Coronary artery (tissue), 2 donors: ENCODE data around the gene NLE1.

Source experiments
- DNase-seq: peaks from one replicate; pipeline ENCODE4 v3.0.0-alpha.2; 2017; ENCODE audit warnings: low spot score
- H3K27ac ChIP-seq, 2 donors: fragments of 200-600 bp; sonication (generic); one replicate each; pipeline ENCODE4 v1.5.1; 2016 to 2019
- H3K4me3 ChIP-seq: fragments of 200-600 bp; sonication (generic); 2 replicates; pipeline ENCODE4 v1.5.1; 2016; ENCODE audit warnings: mild to moderate bottlenecking, moderate library complexity
- TF ChIP-seq, protein P1 (sequence below): fragments of 200-600 bp; sonication (generic); IDR thresholded peaks from one replicate; pipeline ENCODE4 v1.5.1; 2019; ENCODE audit warnings: antibody characterized with exemption

NLE1 gene

GRCh38 chr17:35170968-35171771 is 29.1 kb upstream of the NLE1 start:
- no peak overlapping the region for H3K4me3 ChIP-seq
- H3K27ac ChIP-seq, result no peak overlapping the region
- no peak for DNase-seq
- TF ChIP-seq, protein P1, sequence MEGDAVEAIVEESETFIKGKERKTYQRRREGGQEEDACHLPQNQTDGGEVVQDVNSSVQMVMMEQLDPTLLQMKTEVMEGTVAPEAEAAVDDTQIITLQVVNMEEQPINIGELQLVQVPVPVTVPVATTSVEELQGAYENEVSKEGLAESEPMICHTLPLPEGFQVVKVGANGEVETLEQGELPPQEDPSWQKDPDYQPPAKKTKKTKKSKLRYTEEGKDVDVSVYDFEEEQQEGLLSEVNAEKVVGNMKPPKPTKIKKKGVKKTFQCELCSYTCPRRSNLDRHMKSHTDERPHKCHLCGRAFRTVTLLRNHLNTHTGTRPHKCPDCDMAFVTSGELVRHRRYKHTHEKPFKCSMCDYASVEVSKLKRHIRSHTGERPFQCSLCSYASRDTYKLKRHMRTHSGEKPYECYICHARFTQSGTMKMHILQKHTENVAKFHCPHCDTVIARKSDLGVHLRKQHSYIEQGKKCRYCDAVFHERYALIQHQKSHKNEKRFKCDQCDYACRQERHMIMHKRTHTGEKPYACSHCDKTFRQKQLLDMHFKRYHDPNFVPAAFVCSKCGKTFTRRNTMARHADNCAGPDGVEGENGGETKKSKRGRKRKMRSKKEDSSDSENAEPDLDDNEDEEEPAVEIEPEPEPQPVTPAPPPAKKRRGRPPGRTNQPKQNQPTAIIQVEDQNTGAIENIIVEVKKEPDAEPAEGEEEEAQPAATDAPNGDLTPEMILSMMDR, result no peak

GRCh38 chr17:35169835-35170363 is 27.8 kb upstream of the NLE1 start:
- H3K4me3 ChIP-seq, result no peak overlapping the region
- TF ChIP-seq, protein P1, result no peak
- DNase-seq, result no peak
- H3K27ac ChIP-seq, result no peak overlapping the region

DNA sequence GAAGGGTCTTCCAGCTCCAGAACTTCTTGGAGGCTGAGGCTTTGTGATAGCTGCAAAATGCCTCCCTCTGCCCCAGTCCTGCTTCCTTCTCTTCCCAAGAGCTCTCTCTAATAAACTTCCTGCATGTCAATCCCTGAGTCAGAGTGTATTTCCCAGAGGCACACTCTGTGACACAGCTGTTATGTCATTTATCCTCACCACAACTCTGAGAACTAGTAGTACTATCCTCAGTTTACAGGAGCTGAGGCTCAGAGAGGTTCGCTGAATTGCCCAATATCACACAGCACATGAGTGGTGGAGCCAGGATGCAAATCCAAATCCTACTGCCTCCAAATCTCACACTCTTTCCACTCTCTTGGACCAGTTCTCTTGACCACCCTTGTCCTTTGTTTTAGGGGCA is 25.6 kb upstream of the NLE1 start:
- TF ChIP-seq, protein P1, result no peak
- no peak overlapping the region for H3K27ac ChIP-seq
- no peak for DNase-seq

GRCh38 chr17:35167046-35167445 is 24.9 kb upstream of the NLE1 start:
- TF ChIP-seq, protein P1, result no peak
- DNase-seq, result no peak
- no peak overlapping the region for H3K4me3 ChIP-seq
- H3K27ac ChIP-seq, result no peak overlapping the region

More for the DNA sequence above, 25.6 kb upstream of the NLE1 start:
- H3K4me3 ChIP-seq, result no peak overlapping the region

GRCh38 chr17:35166526-35166925 is 24.4 kb upstream of the NLE1 start:
- TF ChIP-seq, protein P1, result no peak
- Histone ChIP-seq H3K4me3 (no peak overlapping the region), H3K27ac (no peak overlapping the region)
- DNase-seq, result no peak

- Histone ChIP-seq H3K4me3 (no peak overlapping the region), H3K27ac (no peak overlapping the region)
- no peak for DNase-seq
- TF ChIP-seq, protein P1, result no peak
Measured at GRCh38 chr17:35164716-35165115, 22.6 kb upstream of the NLE1 start.

- no peak overlapping the region for H3K4me3 ChIP-seq
- DNase-seq, result no peak
- no peak overlapping the region for H3K27ac ChIP-seq
- TF ChIP-seq, protein P1, result no peak
Measured at GRCh38 chr17:35163886-35164285, 21.8 kb upstream of the NLE1 start.
